Measurements from ENCODE around the gene SUSD3. TPM values are rescaled to one million over a fixed set of nuclear protein-coding genes. Genes with fewer than 3 reads are reported as not detected.
A peak's percentile ranks its signal among the peaks of the same experiment; 100 is the strongest.

The SUSD3 gene
- total and polyA plus RNA-seq, 2 of the 4 experiments (the other 2 are of a cell fraction) = 0.54 to 1.5 TPM

DNA sequence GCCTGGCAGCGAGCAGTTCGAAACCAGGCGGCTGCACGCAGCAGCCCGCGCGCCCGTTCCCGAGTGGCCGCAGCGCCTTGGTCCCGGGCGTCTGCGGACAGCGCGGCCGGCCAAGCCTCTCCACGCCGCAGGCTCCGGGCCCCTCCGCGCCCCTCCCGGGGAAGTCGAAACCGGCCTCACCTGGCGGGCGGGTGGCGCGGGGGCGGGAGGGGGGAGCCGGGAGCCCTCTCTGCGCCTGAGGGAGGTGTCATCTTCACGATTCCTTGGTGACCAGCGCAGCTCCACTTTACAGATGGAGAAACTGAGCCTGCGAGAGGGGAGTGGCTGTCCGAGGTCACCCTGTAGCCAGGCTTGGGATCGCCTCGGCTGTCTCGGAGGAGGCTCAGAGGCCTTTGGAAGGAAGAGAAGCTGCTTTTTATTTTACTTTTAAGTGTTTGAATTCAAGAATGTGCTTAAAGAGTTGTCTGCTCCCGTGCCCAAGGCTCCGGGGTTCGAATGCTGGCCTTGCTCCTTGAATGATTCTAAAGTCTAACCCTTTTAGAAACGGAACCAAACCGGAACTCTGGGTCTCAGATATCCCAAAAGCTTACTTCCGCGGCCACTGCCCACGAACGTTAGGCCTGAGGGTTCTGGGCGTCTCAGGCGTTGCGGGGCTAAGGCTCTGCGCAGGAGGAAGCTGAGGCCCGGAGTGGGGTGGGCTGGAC, 662 bp downstream of the SUSD3 start:
- H4K20me1 ChIP-seq (ENCODE audit: insufficient read depth, low read length) = no peaks in the 10 kb centered on the region
- dilution Hi-C loops (cut with HindIII; ENCODE audit: low sequenced_read_pairs, unreplicated experiment) = no loop called here
- H2AFZ ChIP-seq (replicated peaks; ENCODE audit: low read length, poor library complexity) = peak overlapping the region; percentile 65
- no peak overlapping the region for H2BK15ac ChIP-seq (ENCODE audit: low read depth, low read length)
- H3K9me3 ChIP-seq (ENCODE audit: control insufficient read depth, insufficient read depth, low read length) = no peaks in the 10 kb centered on the region
- TF ChIP-seq BHLHE40 (IDR thresholded peaks at IDR 0.05; ENCODE audit: low read depth, low read length) (no peak), FOS (IDR thresholded peaks at IDR 0.05; ENCODE audit: low read depth, low read length) (no peak), RAD21 (IDR thresholded peaks at IDR 0.05; ENCODE audit: low read length) (no peak), POLR2A (IDR thresholded peaks at IDR 0.05; ENCODE audit: low read depth, low read length) (no peak)
- TF ChIP-seq, protein P1, sequence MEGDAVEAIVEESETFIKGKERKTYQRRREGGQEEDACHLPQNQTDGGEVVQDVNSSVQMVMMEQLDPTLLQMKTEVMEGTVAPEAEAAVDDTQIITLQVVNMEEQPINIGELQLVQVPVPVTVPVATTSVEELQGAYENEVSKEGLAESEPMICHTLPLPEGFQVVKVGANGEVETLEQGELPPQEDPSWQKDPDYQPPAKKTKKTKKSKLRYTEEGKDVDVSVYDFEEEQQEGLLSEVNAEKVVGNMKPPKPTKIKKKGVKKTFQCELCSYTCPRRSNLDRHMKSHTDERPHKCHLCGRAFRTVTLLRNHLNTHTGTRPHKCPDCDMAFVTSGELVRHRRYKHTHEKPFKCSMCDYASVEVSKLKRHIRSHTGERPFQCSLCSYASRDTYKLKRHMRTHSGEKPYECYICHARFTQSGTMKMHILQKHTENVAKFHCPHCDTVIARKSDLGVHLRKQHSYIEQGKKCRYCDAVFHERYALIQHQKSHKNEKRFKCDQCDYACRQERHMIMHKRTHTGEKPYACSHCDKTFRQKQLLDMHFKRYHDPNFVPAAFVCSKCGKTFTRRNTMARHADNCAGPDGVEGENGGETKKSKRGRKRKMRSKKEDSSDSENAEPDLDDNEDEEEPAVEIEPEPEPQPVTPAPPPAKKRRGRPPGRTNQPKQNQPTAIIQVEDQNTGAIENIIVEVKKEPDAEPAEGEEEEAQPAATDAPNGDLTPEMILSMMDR (conservative IDR thresholded peaks at IDR 0.05; ENCODE audit: low read depth, low read length) = no peak
- H3K18ac ChIP-seq (ENCODE audit: low read depth, low read length) = no peak overlapping the region
- ATAC-seq (ENCODE audit: low read depth) = no peak; the same call in 1 of the 2 replicates
- no peak overlapping the region for H3K14ac ChIP-seq (replicated peaks; ENCODE audit: low read depth, low read length)
- H3K56ac ChIP-seq (ENCODE audit: extremely low read depth, insufficient read depth, low read length) = no peak overlapping the region
- in situ Hi-C loops (cut with MboI; ENCODE audit: low sequenced_read_pairs) = no loop called here
- H3K9ac ChIP-seq (ENCODE audit: low read depth, low read length) = no peak overlapping the region
- no peaks in the 10 kb centered on the region; the same call in 1 of the 2 replicates for H3K9me1 ChIP-seq (ENCODE audit: insufficient read depth, low read length)
- H4K5ac ChIP-seq (ENCODE audit: low read depth, low read length) = no peak overlapping the region
- H2AK5ac ChIP-seq (ENCODE audit: low read depth, low read length) = no peak overlapping the region
- no peak overlapping the region for H3K23ac ChIP-seq (ENCODE audit: low read depth, low read length)
- ChIA-PET POLR2A (ENCODE audit: unreplicated experiment) (no interaction called here), CTCF (no interaction called here)
- H3K4ac ChIP-seq (ENCODE audit: low read depth, low read length) = no peak overlapping the region
- H3K27ac ChIP-seq (ENCODE audit: insufficient read depth, low read length) = no peak overlapping the region
- H2AK9ac ChIP-seq (replicated peaks; ENCODE audit: low read depth, low read length, poor library complexity) = peak overlapping the region; percentile 78
- H3K79me1 ChIP-seq (ENCODE audit: low read depth in 1 of 2, low read length in 2 of 2) = no peaks in the 10 kb centered on the region
- H3K36me3 ChIP-seq (ENCODE audit: control insufficient read depth, insufficient read depth, low read length) = no peaks in the 10 kb centered on the region
- DNase-seq = no peak
- no TSS peak for BruUV-seq (replicated peaks)
- peak overlapping the region; percentile 25 for H3K4me3 ChIP-seq (ENCODE audit: insufficient read depth, low read depth, low read length)
- H2BK5ac ChIP-seq (ENCODE audit: low read depth, low read length, poor library complexity, severe bottlenecking) = no peak overlapping the region
- peak overlapping the region; percentile 55; the same call in 1 of the 2 replicates for H3K4me2 ChIP-seq (ENCODE audit: low read depth, low read length)
- intact Hi-C loops (cut with micrococcal nuclease) = no loop called here
- peaks cover 14% of the 10 kb centered on the region; the same call in 1 of the 2 replicates for H3K27me3 ChIP-seq (ENCODE audit: control insufficient read depth, insufficient read depth, low read length)
- no peak overlapping the region for H4K91ac ChIP-seq (ENCODE audit: insufficient read depth, low read depth, low read length)
- WGBS, 2 experiments (ENCODE audit: extremely low coverage in 2 of 2, insufficient read length in 1 of 2) = 92% methylated on average over 14 of the region's 53 CpGs; no CpG with 5 or more reads in 1 of the 2 experiments
- H4K8ac ChIP-seq (ENCODE audit: low read depth in 2 of 2, low read length in 2 of 2) = no peak overlapping the region
- no peak overlapping the region for H2BK120ac ChIP-seq (ENCODE audit: low read depth, low read length)
- H3K4me1 ChIP-seq (ENCODE audit: control insufficient read depth, insufficient read depth, low read length) = peaks cover 2% of the 10 kb centered on the region; the same call in 1 of the 2 replicates
- H2BK20ac ChIP-seq (ENCODE audit: low read depth, low read length) = no peak overlapping the region
